ENCODE measurements around the gene METTL25. TPM values are rescaled to one million over a fixed set of nuclear protein-coding genes. Genes with fewer than 3 reads are reported as not detected.

METTL25 gene
- total and polyA plus RNA-seq, 2 experiments from 2014 or later, result 7.6 to 14.3 TPM

DNA sequence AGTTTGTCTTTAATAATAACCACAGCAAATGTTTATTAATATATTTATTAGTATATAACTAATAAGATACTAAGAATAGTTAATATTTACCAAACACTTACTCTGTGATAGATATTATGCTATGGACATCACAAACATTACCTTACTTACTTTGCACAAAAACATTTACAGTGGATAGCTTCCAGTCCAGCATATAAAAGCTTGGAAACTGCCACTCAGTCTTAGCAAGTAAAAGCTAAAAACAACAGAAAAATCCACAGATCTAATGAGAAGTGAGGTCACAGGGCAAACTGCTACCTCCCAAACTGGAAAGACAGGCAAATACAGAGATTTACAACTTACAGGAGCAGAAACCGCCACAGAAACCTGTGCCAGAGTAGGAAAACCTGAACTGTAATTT lies 99.8 kb downstream of the METTL25 start:
- Mint-ChIP-seq H3K9me3 (no peaks in the 10 kb centered on the region), H3K27me3 (ENCODE audit: insufficient read depth, low read depth, poor library complexity) (no peaks in the 10 kb centered on the region), H3K36me3 (ENCODE audit: low read depth) (no peaks in the 10 kb centered on the region), H3K4me1 (no peaks in the 10 kb centered on the region), H3K4me3 (no peak overlapping the region), H3K27ac (no peak overlapping the region)
- no peak overlapping the region for H2AFZ ChIP-seq
- TF ChIP-seq, protein P1, sequence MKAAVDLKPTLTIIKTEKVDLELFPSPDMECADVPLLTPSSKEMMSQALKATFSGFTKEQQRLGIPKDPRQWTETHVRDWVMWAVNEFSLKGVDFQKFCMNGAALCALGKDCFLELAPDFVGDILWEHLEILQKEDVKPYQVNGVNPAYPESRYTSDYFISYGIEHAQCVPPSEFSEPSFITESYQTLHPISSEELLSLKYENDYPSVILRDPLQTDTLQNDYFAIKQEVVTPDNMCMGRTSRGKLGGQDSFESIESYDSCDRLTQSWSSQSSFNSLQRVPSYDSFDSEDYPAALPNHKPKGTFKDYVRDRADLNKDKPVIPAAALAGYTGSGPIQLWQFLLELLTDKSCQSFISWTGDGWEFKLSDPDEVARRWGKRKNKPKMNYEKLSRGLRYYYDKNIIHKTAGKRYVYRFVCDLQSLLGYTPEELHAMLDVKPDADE (IDR thresholded peaks at IDR 0.05), result no peak
- no peak overlapping the region for H3K4me3 ChIP-seq
- DNase-seq (ENCODE audit: low spot score) (no peak), ATAC-seq (no peak)
- no peaks in the 10 kb centered on the region for H3F3A ChIP-seq (replicated peaks; ENCODE audit: low read depth)
- no peaks in the 10 kb centered on the region for H3K9me2 ChIP-seq (ENCODE audit: insufficient read depth)
- no peak overlapping the region for H3K4me2 ChIP-seq
- H3K27me3 ChIP-seq (ENCODE audit: insufficient read depth), result no peaks in the 10 kb centered on the region
- no peaks in the 10 kb centered on the region for H4K20me1 ChIP-seq (replicated peaks; ENCODE audit: insufficient read depth)
- H3K36me3 ChIP-seq (ENCODE audit: insufficient read depth), result no peaks in the 10 kb centered on the region
- no peaks in the 10 kb centered on the region for H3K4me1 ChIP-seq (ENCODE audit: insufficient read depth)
- no peaks in the 10 kb centered on the region for H3K79me2 ChIP-seq (replicated peaks; ENCODE audit: insufficient read depth)
- H3K27ac ChIP-seq (ENCODE audit: low read depth), result no peak overlapping the region

DNA sequence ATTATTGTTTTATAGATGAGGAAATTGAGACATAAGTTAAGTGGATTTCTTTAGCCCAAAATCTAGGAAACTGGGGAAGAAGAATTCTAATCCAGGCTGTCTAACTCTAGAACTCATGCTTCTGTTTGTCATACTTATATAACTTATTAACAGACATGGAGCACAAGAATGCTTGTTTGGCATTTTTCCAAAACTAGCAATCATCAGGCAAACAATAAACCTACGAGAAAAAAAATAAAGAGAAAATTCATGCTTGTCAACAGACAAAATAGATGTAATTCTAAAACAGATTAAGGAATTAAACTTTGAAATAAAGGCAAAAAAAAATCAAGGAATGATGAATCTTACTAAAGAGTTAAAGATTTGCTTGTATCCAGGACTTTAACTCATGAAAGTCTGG lies 103.1 kb downstream of the METTL25 start:
- no peaks in the 10 kb centered on the region for H3K36me3 ChIP-seq (ENCODE audit: insufficient read depth)
- Mint-ChIP-seq H3K4me3 (no peak overlapping the region), H3K4me1 (no peaks in the 10 kb centered on the region), H3K27ac (no peak overlapping the region), H3K9me3 (no peaks in the 10 kb centered on the region), H3K27me3 (ENCODE audit: insufficient read depth, low read depth, poor library complexity) (no peaks in the 10 kb centered on the region), H3K36me3 (ENCODE audit: low read depth) (no peaks in the 10 kb centered on the region)
- no peaks in the 10 kb centered on the region for H3K27me3 ChIP-seq (ENCODE audit: insufficient read depth)
- H2AFZ ChIP-seq, result no peak overlapping the region
- H3K4me1 ChIP-seq (ENCODE audit: insufficient read depth), result no peaks in the 10 kb centered on the region
- H3K4me2 ChIP-seq, result no peak overlapping the region
- ATAC-seq (no peak), DNase-seq (ENCODE audit: low spot score) (no peak)
- no peaks in the 10 kb centered on the region for H3F3A ChIP-seq (replicated peaks; ENCODE audit: low read depth)
- no peaks in the 10 kb centered on the region for H4K20me1 ChIP-seq (replicated peaks; ENCODE audit: insufficient read depth)
- no peaks in the 10 kb centered on the region for H3K9me2 ChIP-seq (ENCODE audit: insufficient read depth)
- H3K4me3 ChIP-seq, result no peak overlapping the region
- H3K79me2 ChIP-seq (replicated peaks; ENCODE audit: insufficient read depth), result no peaks in the 10 kb centered on the region
- no peak overlapping the region for H3K27ac ChIP-seq (ENCODE audit: low read depth)
- no peak for TF ChIP-seq ZNF462 (CRISPR knock-in tag; IDR thresholded peaks at IDR 0.05)
- no peak for TF ChIP-seq POLR2AphosphoS5 (IDR thresholded peaks at IDR 0.05; ENCODE audit: low read depth)
- no peak for TF ChIP-seq ZNF114 (CRISPR knock-in tag; IDR thresholded peaks at IDR 0.05)
- TF ChIP-seq REST (IDR thresholded peaks at IDR 0.05; ENCODE audit: unreplicated experiment), result no peak
- no peak for TF ChIP-seq EZH2 (IDR thresholded peaks at IDR 0.05; ENCODE audit: low read depth, unreplicated experiment)
- TF ChIP-seq, protein P1 (IDR thresholded peaks at IDR 0.05), result no peak
- TF ChIP-seq CTCF (conservative IDR thresholded peaks at IDR 0.05; ENCODE audit: low read depth in 2 of 2), result no peak
- no peak for TF ChIP-seq JUNB (IDR thresholded peaks at IDR 0.05; ENCODE audit: unreplicated experiment)
